Measurements from ENCODE around the gene GDPD3.

GDPD3 gene

GRCh38 chr16:30063278-30063892 is 50.0 kb downstream of the GDPD3 start:
- no peak for TF ChIP-seq CTCF (IDR thresholded peaks at IDR 0.05; ENCODE audit: low read depth, low read length, missing control alignments)
- H3K4me3 ChIP-seq (ENCODE audit: low read depth, low read length): peak overlapping the region; percentile 78
- no peak for DNase-seq (ENCODE audit: low read depth)

- no peak for TF ChIP-seq CTCF (IDR thresholded peaks at IDR 0.05; ENCODE audit: low read depth, low read length, missing control alignments)
- no peak overlapping the region for H3K4me3 ChIP-seq (ENCODE audit: low read depth, low read length)
- no peak for DNase-seq (ENCODE audit: low read depth)
Observed at GRCh38 chr16:30060836-30061554, 52.3 kb downstream of the GDPD3 start.

- TF ChIP-seq CTCF (IDR thresholded peaks at IDR 0.05; ENCODE audit: low read depth, low read length, missing control alignments): no peak
- DNase-seq (ENCODE audit: low read depth): no peak
- no peak overlapping the region for H3K4me3 ChIP-seq (ENCODE audit: low read depth, low read length)
Observed at GRCh38 chr16:30060346-30060745, 53.0 kb downstream of the GDPD3 start.

- no peak for DNase-seq (ENCODE audit: low read depth)
- H3K4me3 ChIP-seq (ENCODE audit: low read depth, low read length): no peak overlapping the region
- TF ChIP-seq CTCF (IDR thresholded peaks at IDR 0.05; ENCODE audit: low read depth, low read length, missing control alignments): peak; percentile 83
Observed at GRCh38 chr16:30054959-30055553, 58.3 kb downstream of the GDPD3 start.

Measured in GM12864 (cell line).